HepG2 (cell line): ENCODE results near the gene TNFRSF13B.

Experiments
- MTA3 ChIP-seq: sonication (generic); formaldehyde crosslinking; IDR thresholded peaks from 2 replicates; pipeline ENCODE4 v1.4.0; 2020; ENCODE audit warnings: missing genetic modification reagents
- NKX3-1 ChIP-seq: sonication (generic); formaldehyde crosslinking; IDR thresholded peaks from 2 replicates; pipeline ENCODE4 v1.5.0; 2020; ENCODE audit warnings: missing genetic modification reagents
- SRY ChIP-seq: sonication (generic); formaldehyde crosslinking; IDR thresholded peaks from 2 replicates; pipeline ENCODE4 v1.8.0; 2022; ENCODE audit warnings: mild to moderate bottlenecking, missing genetic modification reagents
- TRIM24 ChIP-seq: sonication (generic); formaldehyde crosslinking; IDR thresholded peaks from 2 replicates; pipeline ENCODE4 v1.8.0; 2022; ENCODE audit warnings: mild to moderate bottlenecking, missing genetic modification reagents
- ZFX ChIP-seq: sonication (generic); formaldehyde crosslinking; IDR thresholded peaks from 2 replicates; pipeline ENCODE4 v1.4.0; 2020; ENCODE audit warnings: mild to moderate bottlenecking, low read depth, missing genetic modification reagents, moderate library complexity
- ZNF350 ChIP-seq: sonication (generic); formaldehyde crosslinking; IDR thresholded peaks from 2 replicates; pipeline ENCODE4 v1.4.0; 2020; ENCODE audit warnings: mild to moderate bottlenecking, low read depth, missing genetic modification reagents, borderline replicate concordance
- ZNF7 ChIP-seq: IDR thresholded peaks from 2 replicates; pipeline ENCODE4 v1.6.1; 2016; ENCODE audit warnings: missing biosample characterization, missing genetic modification reagents
- TF ChIP-seq, protein P1 (sequence below): sonication (generic); formaldehyde crosslinking; IDR thresholded peaks from 2 replicates; pipeline ENCODE4 v1.5.0; 2020; ENCODE audit warnings: mild to moderate bottlenecking, missing genetic modification reagents, moderate library complexity
- TF ChIP-seq, protein P2 (sequence below): sonication (generic); formaldehyde crosslinking; IDR thresholded peaks from 2 replicates; pipeline ENCODE4 v1.8.1; 2023; ENCODE audit warnings: missing genetic modification reagents, inconsistent platforms, borderline replicate concordance
- TF ChIP-seq, protein P3 (sequence below): IDR thresholded peaks from 2 replicates; pipeline ENCODE4 v1.6.1; 2016; ENCODE audit warnings: missing compliant biosample characterization, missing genetic modification reagents, borderline replicate concordance
- TF ChIP-seq, protein P4 (sequence below), 2 experiments: sonication (generic) in 1 of 2; formaldehyde crosslinking in 1 of 2; IDR thresholded peaks; 2 replicates each; pipeline versions ENCODE4 v1.5.1 to v1.6.1; 2011 to 2020; ENCODE audit warnings: borderline replicate concordance in 1 of 2, low read depth in 1 of 2, low read length in 1 of 2, mild to moderate bottlenecking in 1 of 2, missing genetic modification reagents in 1 of 2, moderate library complexity in 1 of 2

DNA sequence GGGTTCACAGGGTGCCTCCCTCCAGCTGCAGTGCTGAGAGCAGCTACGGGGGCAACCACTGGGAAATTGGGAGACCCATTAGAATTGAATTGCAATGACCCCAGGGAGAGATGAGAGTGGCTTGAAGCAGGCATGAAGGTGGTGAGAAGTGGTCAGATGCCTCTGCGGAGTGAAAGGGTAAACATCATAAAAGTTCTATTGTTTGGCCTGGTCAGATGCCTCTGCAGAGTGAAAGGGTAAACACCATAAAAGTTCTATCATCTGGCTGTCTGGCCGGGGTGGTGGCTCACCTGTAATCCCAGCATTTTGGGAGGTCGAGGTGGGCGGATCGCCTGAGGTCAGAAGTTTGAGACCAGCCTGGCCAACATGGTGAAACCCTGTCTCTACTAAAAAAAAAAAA lies 53.5 kb downstream of the TNFRSF13B start:
- TF ChIP-seq SRY (CRISPR knock-in tag) (no peak), ZFX (CRISPR knock-in tag) (no peak), TRIM24 (CRISPR knock-in tag) (no peak), NKX3-1 (no peak), ZNF350 (CRISPR knock-in tag) (no peak), ZNF7 (CRISPR knock-in tag) (no peak), MTA3 (CRISPR knock-in tag) (no peak)
- TF ChIP-seq, protein P1, sequence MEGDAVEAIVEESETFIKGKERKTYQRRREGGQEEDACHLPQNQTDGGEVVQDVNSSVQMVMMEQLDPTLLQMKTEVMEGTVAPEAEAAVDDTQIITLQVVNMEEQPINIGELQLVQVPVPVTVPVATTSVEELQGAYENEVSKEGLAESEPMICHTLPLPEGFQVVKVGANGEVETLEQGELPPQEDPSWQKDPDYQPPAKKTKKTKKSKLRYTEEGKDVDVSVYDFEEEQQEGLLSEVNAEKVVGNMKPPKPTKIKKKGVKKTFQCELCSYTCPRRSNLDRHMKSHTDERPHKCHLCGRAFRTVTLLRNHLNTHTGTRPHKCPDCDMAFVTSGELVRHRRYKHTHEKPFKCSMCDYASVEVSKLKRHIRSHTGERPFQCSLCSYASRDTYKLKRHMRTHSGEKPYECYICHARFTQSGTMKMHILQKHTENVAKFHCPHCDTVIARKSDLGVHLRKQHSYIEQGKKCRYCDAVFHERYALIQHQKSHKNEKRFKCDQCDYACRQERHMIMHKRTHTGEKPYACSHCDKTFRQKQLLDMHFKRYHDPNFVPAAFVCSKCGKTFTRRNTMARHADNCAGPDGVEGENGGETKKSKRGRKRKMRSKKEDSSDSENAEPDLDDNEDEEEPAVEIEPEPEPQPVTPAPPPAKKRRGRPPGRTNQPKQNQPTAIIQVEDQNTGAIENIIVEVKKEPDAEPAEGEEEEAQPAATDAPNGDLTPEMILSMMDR (CRISPR knock-in tag): no peak
- TF ChIP-seq, protein P2, sequence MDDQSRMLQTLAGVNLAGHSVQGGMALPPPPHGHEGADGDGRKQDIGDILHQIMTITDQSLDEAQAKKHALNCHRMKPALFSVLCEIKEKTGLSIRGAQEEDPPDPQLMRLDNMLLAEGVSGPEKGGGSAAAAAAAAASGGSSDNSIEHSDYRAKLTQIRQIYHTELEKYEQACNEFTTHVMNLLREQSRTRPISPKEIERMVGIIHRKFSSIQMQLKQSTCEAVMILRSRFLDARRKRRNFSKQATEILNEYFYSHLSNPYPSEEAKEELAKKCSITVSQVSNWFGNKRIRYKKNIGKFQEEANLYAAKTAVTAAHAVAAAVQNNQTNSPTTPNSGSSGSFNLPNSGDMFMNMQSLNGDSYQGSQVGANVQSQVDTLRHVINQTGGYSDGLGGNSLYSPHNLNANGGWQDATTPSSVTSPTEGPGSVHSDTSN: no peak
- TF ChIP-seq, protein P3, sequence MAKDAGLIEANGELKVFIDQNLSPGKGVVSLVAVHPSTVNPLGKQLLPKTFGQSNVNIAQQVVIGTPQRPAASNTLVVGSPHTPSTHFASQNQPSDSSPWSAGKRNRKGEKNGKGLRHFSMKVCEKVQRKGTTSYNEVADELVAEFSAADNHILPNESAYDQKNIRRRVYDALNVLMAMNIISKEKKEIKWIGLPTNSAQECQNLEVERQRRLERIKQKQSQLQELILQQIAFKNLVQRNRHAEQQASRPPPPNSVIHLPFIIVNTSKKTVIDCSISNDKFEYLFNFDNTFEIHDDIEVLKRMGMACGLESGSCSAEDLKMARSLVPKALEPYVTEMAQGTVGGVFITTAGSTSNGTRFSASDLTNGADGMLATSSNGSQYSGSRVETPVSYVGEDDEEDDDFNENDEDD (CRISPR knock-in tag): no peak
- TF ChIP-seq, protein P4, sequence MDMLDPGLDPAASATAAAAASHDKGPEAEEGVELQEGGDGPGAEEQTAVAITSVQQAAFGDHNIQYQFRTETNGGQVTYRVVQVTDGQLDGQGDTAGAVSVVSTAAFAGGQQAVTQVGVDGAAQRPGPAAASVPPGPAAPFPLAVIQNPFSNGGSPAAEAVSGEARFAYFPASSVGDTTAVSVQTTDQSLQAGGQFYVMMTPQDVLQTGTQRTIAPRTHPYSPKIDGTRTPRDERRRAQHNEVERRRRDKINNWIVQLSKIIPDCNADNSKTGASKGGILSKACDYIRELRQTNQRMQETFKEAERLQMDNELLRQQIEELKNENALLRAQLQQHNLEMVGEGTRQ (IDR thresholded peaks at IDR 0.05; ENCODE audit: low read depth, low read length): no peak
- TF ChIP-seq, protein P4 (CRISPR knock-in tag; IDR thresholded peaks at IDR 0.05; ENCODE audit: borderline replicate concordance): no peak
